GM12878 (cell line): ENCODE data around the gene UCKL1.

Source experiments
- BACH1 ChIP-seq: fragments of 450-650 bp; IDR thresholded peaks from 2 replicates; pipeline ENCODE4 v1.6.1; 2017; ENCODE audit warnings: mild to moderate bottlenecking, borderline replicate concordance
- CBFB ChIP-seq: IDR thresholded peaks from 2 replicates; pipeline ENCODE4 v1.6.1; 2016; ENCODE audit warnings: antibody characterized with exemption, low read depth
- CEBPB ChIP-seq, 2 experiments: fragments of 150-350 bp in 1 of 2; IDR thresholded peaks; 2 replicates each; pipeline ENCODE4 v1.6.1; 2012 to 2014; ENCODE audit warnings: low read depth in 2 of 2, low read length in 2 of 2, borderline replicate concordance in 1 of 2, inconsistent platforms in 1 of 2
- ESRRA ChIP-seq: IDR thresholded peaks from 2 replicates; pipeline ENCODE4 v1.6.1; 2012; ENCODE audit warnings: mild to moderate bottlenecking, low read length, improper control_type of control experiment
- EZH2 ChIP-seq: IDR thresholded peaks from 2 replicates; pipeline ENCODE4 v1.6.1; 2012; ENCODE audit warnings: low read depth, mild to moderate bottlenecking, control low read depth, inconsistent platforms, low read length, borderline replicate concordance; ENCODE audit not compliant: control insufficient read depth
- MEF2A ChIP-seq: IDR thresholded peaks from 2 replicates; pipeline ENCODE4 v1.6.1; 2011; ENCODE audit warnings: low read depth, mild to moderate bottlenecking, low read length, moderate library complexity; ENCODE audit not compliant: insufficient read depth
- POLR2A ChIP-seq: IDR thresholded peaks from 2 replicates; pipeline ENCODE4 v1.6.1; 2011; ENCODE audit warnings: low read depth, mild to moderate bottlenecking, low read length
- POLR2AphosphoS2 ChIP-seq: IDR thresholded peaks from 2 replicates; pipeline ENCODE4 v1.6.1; 2011; ENCODE audit warnings: low read depth, mild to moderate bottlenecking, low read length, improper control_type of control experiment, moderate library complexity
- RAD21 ChIP-seq: IDR thresholded peaks from 2 replicates; pipeline ENCODE4 v1.6.1; 2011; ENCODE audit warnings: mild to moderate bottlenecking, low read depth, low read length, moderate library complexity; ENCODE audit not compliant: insufficient read depth
- SMC3 ChIP-seq: IDR thresholded peaks from 2 replicates; pipeline ENCODE4 v1.6.1; 2011; ENCODE audit warnings: low read length, improper control_type of control experiment, borderline replicate concordance
- SUPT20H ChIP-seq: IDR thresholded peaks from 2 replicates; pipeline ENCODE4 v1.6.1; 2011; ENCODE audit warnings: low read depth, mild to moderate bottlenecking, low read length, moderate library complexity, borderline replicate concordance; ENCODE audit not compliant: control insufficient read depth
- YY1 ChIP-seq: IDR thresholded peaks from 2 replicates; pipeline ENCODE4 v1.6.1; 2011; ENCODE audit warnings: low read depth, mild to moderate bottlenecking, low read length
- TF ChIP-seq, protein P1 (sequence below), 3 experiments: IDR thresholded peaks in 2 of 3; conservative IDR thresholded peaks in 1 of 3; 2 replicates each; pipeline ENCODE4 v1.5.1; 2011; ENCODE audit warnings: low read depth in 3 of 3, low read length in 3 of 3, mild to moderate bottlenecking in 3 of 3, control low read depth in 2 of 3, moderate library complexity in 2 of 3, inconsistent platforms in 1 of 3, mixed read lengths in 1 of 3; ENCODE audit not compliant: control insufficient read depth in 2 of 3, insufficient read depth in 1 of 3; ENCODE audit errors: extremely low read depth in 1 of 3
- TF ChIP-seq, protein P2 (sequence below): IDR thresholded peaks from 2 replicates; pipeline ENCODE4 v1.6.1; 2012; ENCODE audit warnings: mild to moderate bottlenecking, low read depth, low read length

DNA sequence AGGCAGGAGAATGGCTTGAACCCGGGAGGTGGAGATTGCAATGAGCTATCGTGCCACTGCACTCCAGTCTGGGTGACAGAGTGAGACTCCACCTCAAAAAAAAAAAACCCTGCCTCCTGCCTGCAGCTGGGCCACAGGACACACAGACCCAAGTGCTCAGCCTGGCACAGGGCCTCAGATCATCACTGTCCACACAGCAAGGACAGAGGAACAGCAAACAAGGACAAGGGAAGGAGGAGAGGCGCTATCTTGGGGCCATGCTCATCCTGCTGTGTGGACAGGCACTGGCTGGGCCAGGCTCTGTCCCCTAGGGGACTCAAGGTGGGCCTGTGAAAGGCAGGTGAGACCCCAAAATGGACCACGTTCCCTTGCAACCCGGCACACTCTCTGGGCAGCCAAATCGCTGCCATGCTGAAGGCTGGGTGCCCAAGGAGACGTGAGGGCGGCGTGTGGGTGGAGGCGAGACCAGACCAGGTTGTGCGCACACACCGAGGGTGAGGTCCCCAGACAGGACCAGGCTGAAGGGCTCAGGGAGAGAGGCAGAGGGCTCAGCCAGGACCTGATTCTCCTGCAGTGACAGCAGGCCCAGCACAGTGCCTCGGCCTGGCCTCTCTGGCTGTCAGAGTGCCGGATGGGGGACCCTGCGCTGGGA lies 9.1 kb downstream of the UCKL1 start:
- TF ChIP-seq, protein P1, sequence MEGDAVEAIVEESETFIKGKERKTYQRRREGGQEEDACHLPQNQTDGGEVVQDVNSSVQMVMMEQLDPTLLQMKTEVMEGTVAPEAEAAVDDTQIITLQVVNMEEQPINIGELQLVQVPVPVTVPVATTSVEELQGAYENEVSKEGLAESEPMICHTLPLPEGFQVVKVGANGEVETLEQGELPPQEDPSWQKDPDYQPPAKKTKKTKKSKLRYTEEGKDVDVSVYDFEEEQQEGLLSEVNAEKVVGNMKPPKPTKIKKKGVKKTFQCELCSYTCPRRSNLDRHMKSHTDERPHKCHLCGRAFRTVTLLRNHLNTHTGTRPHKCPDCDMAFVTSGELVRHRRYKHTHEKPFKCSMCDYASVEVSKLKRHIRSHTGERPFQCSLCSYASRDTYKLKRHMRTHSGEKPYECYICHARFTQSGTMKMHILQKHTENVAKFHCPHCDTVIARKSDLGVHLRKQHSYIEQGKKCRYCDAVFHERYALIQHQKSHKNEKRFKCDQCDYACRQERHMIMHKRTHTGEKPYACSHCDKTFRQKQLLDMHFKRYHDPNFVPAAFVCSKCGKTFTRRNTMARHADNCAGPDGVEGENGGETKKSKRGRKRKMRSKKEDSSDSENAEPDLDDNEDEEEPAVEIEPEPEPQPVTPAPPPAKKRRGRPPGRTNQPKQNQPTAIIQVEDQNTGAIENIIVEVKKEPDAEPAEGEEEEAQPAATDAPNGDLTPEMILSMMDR (IDR thresholded peaks at IDR 0.05 in 2 of 3, conservative IDR thresholded peaks at IDR 0.05 in 1 of 3; ENCODE audit: control insufficient read depth in 2 of 3, extremely low read depth in 1 of 3, insufficient read depth in 1 of 3, low read depth in 3 of 3, low read length in 3 of 3): no peak
- no peak for TF ChIP-seq RAD21
- TF ChIP-seq ESRRA: no peak
- no peak for TF ChIP-seq BACH1
- no peak for TF ChIP-seq CEBPB (IDR thresholded peaks at IDR 0.05; ENCODE audit: borderline replicate concordance in 1 of 2, low read depth in 2 of 2, low read length in 2 of 2)
- TF ChIP-seq EZH2: no peak
- TF ChIP-seq SMC3: no peak
- TF ChIP-seq CBFB: no peak
- no peak for TF ChIP-seq POLR2A
- no peak for TF ChIP-seq MEF2A
- TF ChIP-seq, protein P2, sequence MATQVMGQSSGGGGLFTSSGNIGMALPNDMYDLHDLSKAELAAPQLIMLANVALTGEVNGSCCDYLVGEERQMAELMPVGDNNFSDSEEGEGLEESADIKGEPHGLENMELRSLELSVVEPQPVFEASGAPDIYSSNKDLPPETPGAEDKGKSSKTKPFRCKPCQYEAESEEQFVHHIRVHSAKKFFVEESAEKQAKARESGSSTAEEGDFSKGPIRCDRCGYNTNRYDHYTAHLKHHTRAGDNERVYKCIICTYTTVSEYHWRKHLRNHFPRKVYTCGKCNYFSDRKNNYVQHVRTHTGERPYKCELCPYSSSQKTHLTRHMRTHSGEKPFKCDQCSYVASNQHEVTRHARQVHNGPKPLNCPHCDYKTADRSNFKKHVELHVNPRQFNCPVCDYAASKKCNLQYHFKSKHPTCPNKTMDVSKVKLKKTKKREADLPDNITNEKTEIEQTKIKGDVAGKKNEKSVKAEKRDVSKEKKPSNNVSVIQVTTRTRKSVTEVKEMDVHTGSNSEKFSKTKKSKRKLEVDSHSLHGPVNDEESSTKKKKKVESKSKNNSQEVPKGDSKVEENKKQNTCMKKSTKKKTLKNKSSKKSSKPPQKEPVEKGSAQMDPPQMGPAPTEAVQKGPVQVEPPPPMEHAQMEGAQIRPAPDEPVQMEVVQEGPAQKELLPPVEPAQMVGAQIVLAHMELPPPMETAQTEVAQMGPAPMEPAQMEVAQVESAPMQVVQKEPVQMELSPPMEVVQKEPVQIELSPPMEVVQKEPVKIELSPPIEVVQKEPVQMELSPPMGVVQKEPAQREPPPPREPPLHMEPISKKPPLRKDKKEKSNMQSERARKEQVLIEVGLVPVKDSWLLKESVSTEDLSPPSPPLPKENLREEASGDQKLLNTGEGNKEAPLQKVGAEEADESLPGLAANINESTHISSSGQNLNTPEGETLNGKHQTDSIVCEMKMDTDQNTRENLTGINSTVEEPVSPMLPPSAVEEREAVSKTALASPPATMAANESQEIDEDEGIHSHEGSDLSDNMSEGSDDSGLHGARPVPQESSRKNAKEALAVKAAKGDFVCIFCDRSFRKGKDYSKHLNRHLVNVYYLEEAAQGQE: no peak
- no peak for TF ChIP-seq YY1
- TF ChIP-seq POLR2AphosphoS2: no peak
- no peak for TF ChIP-seq SUPT20H
